PC-3 (cell line): ENCODE results near the gene KRTAP2-3. TPM values are rescaled to one million over a fixed set of nuclear protein-coding genes. Genes with fewer than 3 reads are reported as not detected.

ENCODE experiments used
- ATAC-seq: fragments of 200-7000 bp; cut with Tn5 transposase; 2 replicates; pipeline ENCODE4 v1.9.1; 2020; ENCODE audit warnings: mild to moderate bottlenecking, moderate library complexity
- BruUV-seq: library from RNA; stranded (reverse); fragments of 400-500 nt; replicated peaks from 2 replicates; lab custom pipeline; 2021; lab: Mats Ljungman, UMichigan
- CTCF ChIA-PET: fragments of 300-600 bp; sonication (Branson Sonifier 250); formaldehyde crosslinking; loops from one replicate; lab custom pipeline; 2022; ENCODE audit warnings: antibody characterized with exemption; lab: Charles Lee
- POLR2A ChIA-PET: fragments of 300-600 bp; sonication (Branson Sonifier 250); formaldehyde crosslinking; loops from one replicate; lab custom pipeline; 2022; ENCODE audit warnings: antibody characterized with exemption; ENCODE audit not compliant: unreplicated experiment; lab: Charles Lee
- DNase-seq: peaks from one replicate; pipeline ENCODE4 v3.0.0-alpha.2; 2015
- H2AFZ ChIP-seq: fragments of 300-600 bp; sonication (generic); 2 replicates; pipeline ENCODE4 v1.6.0; 2016; ENCODE audit warnings: antibody characterized with exemption, low read length
- H3F3A ChIP-seq: fragments of 300-600 bp; sonication (generic); one replicate; pipeline ENCODE4 v1.6.0; 2017; ENCODE audit warnings: antibody characterized with exemption, low read length, control low read depth, mild to moderate bottlenecking; ENCODE audit not compliant: unreplicated experiment
- H3K27ac ChIP-seq: fragments of 300-600 bp; sonication (generic); 2 replicates; pipeline ENCODE4 v1.5.1; 2016; ENCODE audit warnings: mild to moderate bottlenecking, low read length
- H3K27me3 ChIP-seq: fragments of 300-600 bp; sonication (generic); 2 replicates; pipeline ENCODE4 v1.6.1; 2016; ENCODE audit warnings: low read length, mixed read lengths
- H3K36me3 ChIP-seq: fragments of 300-600 bp; sonication (generic); 2 replicates; pipeline ENCODE4 v1.6.1; 2016; ENCODE audit warnings: low read depth, mixed run types, low read length, mixed read lengths
- H3K4me1 ChIP-seq: fragments of 300-600 bp; sonication (generic); 2 replicates; pipeline ENCODE4 v1.5.1; 2016; ENCODE audit warnings: low read length; ENCODE audit not compliant: insufficient read depth
- H3K4me2 ChIP-seq: fragments of 300-600 bp; sonication (generic); 2 replicates; pipeline ENCODE4 v1.6.0; 2016; ENCODE audit warnings: low read length
- H3K4me3 ChIP-seq: fragments of 300-600 bp; sonication (generic); 2 replicates; pipeline ENCODE4 v1.5.1; 2016; ENCODE audit warnings: mild to moderate bottlenecking, low read length, mixed read lengths
- H3K79me2 ChIP-seq: fragments of 300-600 bp; sonication (generic); 2 replicates; pipeline ENCODE4 v1.6.1; 2017; ENCODE audit warnings: low read length, mixed read lengths
- H3K9ac ChIP-seq: fragments of 300-600 bp; sonication (generic); 2 replicates; pipeline ENCODE4 v1.6.0; 2016; ENCODE audit warnings: mild to moderate bottlenecking, low read length
- H3K9me2 ChIP-seq: fragments of 300-600 bp; sonication (generic); replicated peaks from 2 replicates; pipeline ENCODE4 v1.6.1; 2016; ENCODE audit warnings: mixed run types, low read length, mixed read lengths
- H3K9me3 ChIP-seq: fragments of 300-600 bp; sonication (generic); 2 replicates; pipeline ENCODE4 v1.6.1; 2016; ENCODE audit warnings: low read length, mixed read lengths
- H4K20me1 ChIP-seq: fragments of 300-600 bp; sonication (generic); 2 replicates; pipeline ENCODE4 v1.6.1; 2016; ENCODE audit warnings: low read length, mixed read lengths
- CTCF ChIP-seq: fragments of 300-600 bp; sonication (generic); conservative IDR thresholded peaks from 2 replicates; pipeline ENCODE4 v1.5.1; 2017; ENCODE audit warnings: antibody characterized with exemption, low read depth, mild to moderate bottlenecking, low read length
- EZH2 ChIP-seq: fragments of 300-600 bp; sonication (generic); IDR thresholded peaks from one replicate; pipeline ENCODE4 v1.6.1; 2017; ENCODE audit warnings: antibody characterized with exemption, mild to moderate bottlenecking, low read length; ENCODE audit not compliant: unreplicated experiment
- EZH2phosphoT487 ChIP-seq: fragments of 300-600 bp; sonication (generic); IDR thresholded peaks from 2 replicates; pipeline ENCODE4 v1.6.1; 2018; ENCODE audit warnings: mild to moderate bottlenecking, antibody characterized with exemption, low read length, borderline replicate concordance
- intact Hi-C: fragments of 100-400 bp; cut with micrococcal nuclease; formaldehyde crosslinking; loops from 2 replicates; pipeline ENCODE4 v1.9.0; 2023
- total RNA-seq: library from RNA; depleted of rRNA; stranded (reverse); fragments of >200 nt; gene quantifications from 2 replicates; pipeline ENCODE4 v1.2.3, GENCODE V29; 2014

Gene KRTAP2-3
- total RNA-seq, 1 experiment from 2014 or later = 10.8 TPM

GRCh38 chr17:41019415-41019814 lies 40.5 kb downstream of the KRTAP2-3 start:
- H3K27ac ChIP-seq = no peak overlapping the region
- no peak for ATAC-seq
- H3F3A ChIP-seq = no peaks in the 10 kb centered on the region
- H3K9me3 ChIP-seq = no peaks in the 10 kb centered on the region
- H3K4me3 ChIP-seq = no peak overlapping the region
- CTCF ChIA-PET = no interaction called here
- no TSS peak for BruUV-seq
- POLR2A ChIA-PET = no interaction called here
- no peak for TF ChIP-seq EZH2
- no peak for TF ChIP-seq EZH2phosphoT487
- TF ChIP-seq CTCF = no peak
- no peaks in the 10 kb centered on the region for H4K20me1 ChIP-seq
- no peak overlapping the region for H2AFZ ChIP-seq
- H3K36me3 ChIP-seq = no peaks in the 10 kb centered on the region
- no peak for DNase-seq
- no peaks in the 10 kb centered on the region for H3K79me2 ChIP-seq
- H3K4me1 ChIP-seq = peaks cover 4% of the 10 kb centered on the region
- no peak overlapping the region for H3K4me2 ChIP-seq
- no peaks in the 10 kb centered on the region for H3K27me3 ChIP-seq
- no peaks in the 10 kb centered on the region for H3K9me2 ChIP-seq
- intact Hi-C loops = no loop called here
- no peak overlapping the region for H3K9ac ChIP-seq

GRCh38 chr17:41018541-41018940 lies 41.4 kb downstream of the KRTAP2-3 start:
- POLR2A ChIA-PET = no interaction called here
- no peaks in the 10 kb centered on the region for H3K27me3 ChIP-seq
- intact Hi-C loops = no loop called here
- H3K9me2 ChIP-seq = no peaks in the 10 kb centered on the region
- no peaks in the 10 kb centered on the region for H3F3A ChIP-seq
- DNase-seq (no peak), ATAC-seq (no peak)
- no peaks in the 10 kb centered on the region for H3K36me3 ChIP-seq
- no peak overlapping the region for H3K4me2 ChIP-seq
- H3K4me3 ChIP-seq = no peak overlapping the region
- H3K27ac ChIP-seq = no peak overlapping the region
- H4K20me1 ChIP-seq = no peaks in the 10 kb centered on the region
- H3K79me2 ChIP-seq = no peaks in the 10 kb centered on the region
- no peak overlapping the region for H2AFZ ChIP-seq
- BruUV-seq = no TSS peak
- no peaks in the 10 kb centered on the region for H3K9me3 ChIP-seq
- peaks cover 12% of the 10 kb centered on the region for H3K4me1 ChIP-seq
- no peak for TF ChIP-seq EZH2phosphoT487
- TF ChIP-seq CTCF = no peak
- no peak for TF ChIP-seq EZH2
- CTCF ChIA-PET = no interaction called here
- no peak overlapping the region for H3K9ac ChIP-seq

- no peak for ATAC-seq
- Histone ChIP-seq H3K4me1 (peaks cover 26% of the 10 kb centered on the region), H3K9ac (no peak overlapping the region), H2AFZ (no peak overlapping the region), H3K36me3 (no peaks in the 10 kb centered on the region), H3K27ac (no peak overlapping the region), H3K4me2 (no peak overlapping the region), H3K27me3 (no peaks in the 10 kb centered on the region), H3F3A (no peaks in the 10 kb centered on the region), H4K20me1 (no peaks in the 10 kb centered on the region), H3K79me2 (no peaks in the 10 kb centered on the region), H3K9me2 (no peaks in the 10 kb centered on the region), H3K4me3 (no peak overlapping the region), H3K9me3 (no peaks in the 10 kb centered on the region)
- TF ChIP-seq EZH2phosphoT487 (no peak), CTCF (no peak)
- intact Hi-C loops = no loop called here
- no TSS peak for BruUV-seq
- DNase-seq = no peak
- POLR2A ChIA-PET = no interaction called here
- CTCF ChIA-PET = no interaction called here
Measured at GRCh38 chr17:41016578-41017215, 43.2 kb downstream of the KRTAP2-3 start.
